Sciatic nerve (tissue), 1 donor: Measurements from ENCODE around the gene PTGER3. TPM values are rescaled to one million over a fixed set of nuclear protein-coding genes. Genes with fewer than 3 reads are reported as not detected.

Experiments
- microRNA-seq: library from miRNA; unstranded; fragments of <30 nt; microRNA quantifications from one replicate; pipeline ENCODE4 v1.2.0, GENCODE V29; 2020
- total RNA-seq: library from RNA; stranded (reverse); fragmentation: NEBNext Ultra II Directional; extraction: Animal tissue kit (Norgen Biotek cat#: 25700); gene quantifications from one replicate; pipeline ENCODE4 v1.2.1, GENCODE V29; 2021
- donor health status: DM: no; HTN: no; CAD: no.

Gene PTGER3
- total RNA-seq, 1 donor from 2014 or later, result 4.4 TPM

Small RNAs within 50 kb of the gene (microRNA-seq; reads per million reads assigned to microRNA genes)
- 1,133 reads per million, percentile 83 among the genes with 10 or more reads in this experiment for gene MIR186

Other genes starting within 250 kb of the PTGER3 start
- 119 TPM for gene ZRANB2, start 33.2 kb upstream of the PTGER3 start, total RNA-seq